ENCODE results near the gene PRPF40A.

PRPF40A gene

GRCh38 chr2:152644189-152644873 is 72.9 kb downstream of the PRPF40A start:
- H3K4me3 ChIP-seq (ENCODE audit: low read length) = no peak overlapping the region
- no peak for DNase-seq (ENCODE audit: low read depth)
- TF ChIP-seq CTCF (conservative IDR thresholded peaks at IDR 0.05; ENCODE audit: low read length) = no peak

GRCh38 chr2:152638590-152638989 is 78.7 kb downstream of the PRPF40A start:
- TF ChIP-seq CTCF (conservative IDR thresholded peaks at IDR 0.05; ENCODE audit: low read length) = no peak
- DNase-seq (ENCODE audit: low read depth) = no peak
- H3K4me3 ChIP-seq (ENCODE audit: low read length) = no peak overlapping the region

GRCh38 chr2:152638056-152638455 is 79.2 kb downstream of the PRPF40A start:
- no peak for DNase-seq (ENCODE audit: low read depth)
- TF ChIP-seq CTCF (conservative IDR thresholded peaks at IDR 0.05; ENCODE audit: low read length) = no peak
- H3K4me3 ChIP-seq (ENCODE audit: low read length) = no peak overlapping the region

- H3K4me3 ChIP-seq (ENCODE audit: low read length) = no peak overlapping the region
- no peak for DNase-seq (ENCODE audit: low read depth)
- TF ChIP-seq CTCF (conservative IDR thresholded peaks at IDR 0.05; ENCODE audit: low read length) = no peak
Observed at GRCh38 chr2:152637251-152637650, 80.0 kb downstream of the PRPF40A start.

GRCh38 chr2:152635635-152636298 is 81.5 kb downstream of the PRPF40A start:
- peak; percentile 52 for DNase-seq (ENCODE audit: low read depth)
- peak; percentile 88 for TF ChIP-seq CTCF (conservative IDR thresholded peaks at IDR 0.05; ENCODE audit: low read length)
- H3K4me3 ChIP-seq (ENCODE audit: low read length) = no peak overlapping the region

GRCh38 chr2:152632736-152633135 is 84.5 kb downstream of the PRPF40A start:
- TF ChIP-seq CTCF (conservative IDR thresholded peaks at IDR 0.05; ENCODE audit: low read length) = no peak

GRCh38 chr2:152630466-152630865 is 86.8 kb downstream of the PRPF40A start:
- no peak for TF ChIP-seq CTCF (conservative IDR thresholded peaks at IDR 0.05; ENCODE audit: low read length)
- DNase-seq (ENCODE audit: low read depth) = no peak
- no peak overlapping the region for H3K4me3 ChIP-seq (ENCODE audit: low read length)

More at GRCh38 chr2:152632736-152633135, 84.5 kb downstream of the PRPF40A start:
- peak; percentile 44 for DNase-seq (ENCODE audit: low read depth)
- H3K4me3 ChIP-seq (ENCODE audit: low read length) = no peak overlapping the region
